Testis (tissue), 2 donors: ENCODE results near the gene SLC51B.

Source experiments
- POLR2A ChIP-seq: fragments of 450-650 bp; IDR thresholded peaks from one replicate; pipeline ENCODE4 v1.6.1; 2017; ENCODE audit warnings: antibody characterized with exemption, mild to moderate bottlenecking, moderate library complexity
- TF ChIP-seq, protein P1 (sequence below), 3 experiments: fragments of 450-650 bp in 2 of 3; fragments of 200-600 bp in 1 of 3; sonication (generic) in 1 of 3; IDR thresholded peaks; one replicate each; pipeline ENCODE4 v1.5.1; 2016 to 2019; ENCODE audit warnings: antibody characterized with exemption in 3 of 3, mild to moderate bottlenecking in 2 of 3, moderate library complexity in 1 of 3

- TF ChIP-seq, protein P1, sequence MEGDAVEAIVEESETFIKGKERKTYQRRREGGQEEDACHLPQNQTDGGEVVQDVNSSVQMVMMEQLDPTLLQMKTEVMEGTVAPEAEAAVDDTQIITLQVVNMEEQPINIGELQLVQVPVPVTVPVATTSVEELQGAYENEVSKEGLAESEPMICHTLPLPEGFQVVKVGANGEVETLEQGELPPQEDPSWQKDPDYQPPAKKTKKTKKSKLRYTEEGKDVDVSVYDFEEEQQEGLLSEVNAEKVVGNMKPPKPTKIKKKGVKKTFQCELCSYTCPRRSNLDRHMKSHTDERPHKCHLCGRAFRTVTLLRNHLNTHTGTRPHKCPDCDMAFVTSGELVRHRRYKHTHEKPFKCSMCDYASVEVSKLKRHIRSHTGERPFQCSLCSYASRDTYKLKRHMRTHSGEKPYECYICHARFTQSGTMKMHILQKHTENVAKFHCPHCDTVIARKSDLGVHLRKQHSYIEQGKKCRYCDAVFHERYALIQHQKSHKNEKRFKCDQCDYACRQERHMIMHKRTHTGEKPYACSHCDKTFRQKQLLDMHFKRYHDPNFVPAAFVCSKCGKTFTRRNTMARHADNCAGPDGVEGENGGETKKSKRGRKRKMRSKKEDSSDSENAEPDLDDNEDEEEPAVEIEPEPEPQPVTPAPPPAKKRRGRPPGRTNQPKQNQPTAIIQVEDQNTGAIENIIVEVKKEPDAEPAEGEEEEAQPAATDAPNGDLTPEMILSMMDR (IDR thresholded peaks at IDR 0.05), result no peak
- no peak for TF ChIP-seq POLR2A
Measured at GRCh38 chr15:65021488-65021887, 23.7 kb upstream of the SLC51B start.
